IMR-90 (cell line): ENCODE measurements around the gene ZNF573. TPM values are rescaled to one million over a fixed set of nuclear protein-coding genes. Genes with fewer than 3 reads are reported as not detected.

Experiments
- ATAC-seq: fragments of 200-7000 bp; cut with Tn5 transposase; 2 replicates; pipeline ENCODE4 v1.9.1; 2020; ENCODE audit warnings: low read depth, mild to moderate bottlenecking, moderate library complexity
- Bru-seq: library from RNA; stranded (reverse); fragments of 400-500 nt; gene quantifications from one replicate; lab custom pipeline; 2021; lab: Mats Ljungman, UMichigan
- BruChase-seq, 2 experiments: library from RNA; stranded (reverse); fragments of 400-500 nt; gene quantifications; one replicate each; lab custom pipeline; 2021; lab: Mats Ljungman, UMichigan
- BruUV-seq: library from RNA; stranded (reverse); fragments of 400-500 nt; replicated peaks from 2 replicates; lab custom pipeline; 2021; lab: Mats Ljungman, UMichigan
- CTCF ChIA-PET: fragments of 300-600 bp; formaldehyde crosslinking; extraction: SDS; loops from one replicate; lab custom pipeline; 2021; ENCODE audit warnings: antibody characterized with exemption; lab: Yijun Ruan, JAX
- POLR2A ChIA-PET: fragments of 300-600 bp; sonication (Branson Sonifier 250); formaldehyde crosslinking; loops from one replicate; lab custom pipeline; 2022; ENCODE audit warnings: antibody characterized with exemption; ENCODE audit not compliant: unreplicated experiment; lab: Charles Lee
- DNase-seq: peaks from one replicate; pipeline ENCODE4 v3.0.0; 2013
- H2AFZ ChIP-seq: replicated peaks from 2 replicates; pipeline ENCODE3; 2013; ENCODE audit warnings: low read length, mild to moderate bottlenecking; ENCODE audit not compliant: poor library complexity
- H2AK5ac ChIP-seq: 2 replicates; pipeline ENCODE4 v1.6.1; 2013; ENCODE audit warnings: low read depth, low read length, inconsistent platforms
- H2AK9ac ChIP-seq: replicated peaks from 2 replicates; pipeline ENCODE3; 2013; ENCODE audit warnings: mild to moderate bottlenecking, low read depth, low read length, moderate library complexity; ENCODE audit not compliant: poor library complexity
- H2BK120ac ChIP-seq: 2 replicates; pipeline ENCODE4 v1.6.1; 2013; ENCODE audit warnings: low read depth, low read length, inconsistent platforms
- H2BK15ac ChIP-seq: 3 replicates; pipeline ENCODE4 v1.6.1; 2013; ENCODE audit warnings: low read depth, low read length, inconsistent platforms
- H2BK20ac ChIP-seq: 2 replicates; pipeline ENCODE4 v1.6.1; 2013; ENCODE audit warnings: low read depth, mild to moderate bottlenecking, inconsistent platforms, low read length, moderate library complexity
- H2BK5ac ChIP-seq: 2 replicates; pipeline ENCODE4 v1.6.1; 2013; ENCODE audit warnings: mild to moderate bottlenecking, low read depth, low read length, inconsistent platforms; ENCODE audit not compliant: poor library complexity, severe bottlenecking
- H3K14ac ChIP-seq: replicated peaks from 2 replicates; pipeline ENCODE4 v1.6.1; 2013; ENCODE audit warnings: low read depth, low read length, inconsistent platforms
- H3K18ac ChIP-seq: 2 replicates; pipeline ENCODE4 v1.6.1; 2013; ENCODE audit warnings: low read depth, low read length, control low read depth
- H3K23ac ChIP-seq: 2 replicates; pipeline ENCODE4 v1.6.1; 2013; ENCODE audit warnings: low read depth, low read length, inconsistent platforms
- H3K27ac ChIP-seq: 2 replicates; pipeline ENCODE4 v1.5.1; 2013; ENCODE audit warnings: mild to moderate bottlenecking, control low read depth, low read length; ENCODE audit not compliant: insufficient read depth
- H3K27me3 ChIP-seq: 2 replicates; pipeline ENCODE4 v1.6.1; 2013; ENCODE audit warnings: low read length; ENCODE audit not compliant: control insufficient read depth, insufficient read depth
- H3K36me3 ChIP-seq: 2 replicates; pipeline ENCODE4 v1.6.1; 2013; ENCODE audit warnings: low read length, mixed read lengths; ENCODE audit not compliant: control insufficient read depth, insufficient read depth
- H3K4ac ChIP-seq: 2 replicates; pipeline ENCODE4 v1.6.1; 2013; ENCODE audit warnings: low read depth, low read length, inconsistent platforms
- H3K4me1 ChIP-seq: 2 replicates; pipeline ENCODE4 v1.6.1; 2013; ENCODE audit warnings: low read length, mixed read lengths; ENCODE audit not compliant: control insufficient read depth, insufficient read depth
- H3K4me2 ChIP-seq: 2 replicates; pipeline ENCODE4 v1.6.1; 2013; ENCODE audit warnings: low read depth, mild to moderate bottlenecking, control low read depth, low read length, moderate library complexity
- H3K4me3 ChIP-seq: 2 replicates; pipeline ENCODE4 v1.5.1; 2013; ENCODE audit warnings: low read depth, mild to moderate bottlenecking, control low read depth, low read length, moderate library complexity; ENCODE audit not compliant: insufficient read depth
- H3K56ac ChIP-seq: 2 replicates; pipeline ENCODE4 v1.6.1; 2013; ENCODE audit warnings: low read length, inconsistent platforms; ENCODE audit not compliant: insufficient read depth; ENCODE audit errors: extremely low read depth
- H3K79me1 ChIP-seq, 2 experiments: 2 replicates each; pipeline ENCODE4 v1.6.1; 2013; ENCODE audit warnings: low read length in 2 of 2, inconsistent platforms in 1 of 2, low read depth in 1 of 2
- H3K9ac ChIP-seq: 2 replicates; pipeline ENCODE4 v1.6.1; 2013; ENCODE audit warnings: low read depth, low read length, control low read depth
- H3K9me1 ChIP-seq: 2 replicates; pipeline ENCODE4 v1.6.1; 2013; ENCODE audit warnings: low read length, inconsistent platforms; ENCODE audit not compliant: insufficient read depth
- H3K9me3 ChIP-seq: 2 replicates; pipeline ENCODE4 v1.6.1; 2013; ENCODE audit warnings: low read length; ENCODE audit not compliant: control insufficient read depth, insufficient read depth
- H4K20me1 ChIP-seq: 2 replicates; pipeline ENCODE4 v1.6.1; 2013; ENCODE audit warnings: low read length, inconsistent platforms; ENCODE audit not compliant: insufficient read depth
- H4K5ac ChIP-seq: 2 replicates; pipeline ENCODE4 v1.6.1; 2013; ENCODE audit warnings: mild to moderate bottlenecking, low read depth, low read length, control low read depth
- H4K8ac ChIP-seq, 2 experiments: 2 replicates each; pipeline ENCODE4 v1.6.1; 2013; ENCODE audit warnings: low read depth in 2 of 2, low read length in 2 of 2, control low read depth in 1 of 2, inconsistent platforms in 1 of 2
- H4K91ac ChIP-seq: 2 replicates; pipeline ENCODE4 v1.6.1; 2013; ENCODE audit warnings: low read depth, low read length, inconsistent platforms; ENCODE audit not compliant: insufficient read depth
- BHLHE40 ChIP-seq: fragments of 150-350 bp; IDR thresholded peaks from 2 replicates; pipeline ENCODE4 v1.6.1; 2016; ENCODE audit warnings: mild to moderate bottlenecking, low read depth, low read length
- CHD1 ChIP-seq: IDR thresholded peaks from 2 replicates; pipeline ENCODE4 v1.6.1; 2012; ENCODE audit warnings: low read depth, low read length, improper control_type of control experiment
- CTCF ChIP-seq: conservative IDR thresholded peaks from 2 replicates; pipeline ENCODE4 v1.5.1; 2012; ENCODE audit warnings: mild to moderate bottlenecking, low read depth, low read length, improper control_type of control experiment
- MAZ ChIP-seq: IDR thresholded peaks from 2 replicates; pipeline ENCODE4 v1.6.1; 2012; ENCODE audit warnings: low read depth, mild to moderate bottlenecking, low read length, improper control_type of control experiment, moderate library complexity, borderline replicate concordance
- MXI1 ChIP-seq: IDR thresholded peaks from 2 replicates; pipeline ENCODE4 v1.6.1; 2012; ENCODE audit warnings: low read depth, mild to moderate bottlenecking, low read length, moderate library complexity, borderline replicate concordance
- POLR2A ChIP-seq: IDR thresholded peaks from 2 replicates; pipeline ENCODE4 v1.6.1; 2012; ENCODE audit warnings: mild to moderate bottlenecking, low read depth, low read length
- RAD21 ChIP-seq: IDR thresholded peaks from 2 replicates; pipeline ENCODE4 v1.6.1; 2012; ENCODE audit warnings: low read length, improper control_type of control experiment
- RFX5 ChIP-seq: IDR thresholded peaks from 2 replicates; pipeline ENCODE4 v1.8.0; 2012; ENCODE audit warnings: low read depth, mild to moderate bottlenecking, low read length, moderate library complexity
- USF2 ChIP-seq: fragments of 150-350 bp; IDR thresholded peaks from 2 replicates; pipeline ENCODE4 v1.6.1; 2017; ENCODE audit warnings: mild to moderate bottlenecking, antibody characterized with exemption, low read length, low read depth
- WGBS, 2 experiments: methylation state at CpG; one replicate each; pipeline versions ENCODE4 v1.1.5 to v1.1.7; 2013; ENCODE audit warnings: missing lambda C conversion rate in 2 of 2; ENCODE audit not compliant: insufficient read length in 1 of 2; ENCODE audit errors: extremely low coverage in 2 of 2; 5-methylcytosine and 5-hydroxymethylcytosine counted together
- dilution Hi-C: fragments of 300-500 bp; cut with HindIII; formaldehyde crosslinking; loops from one replicate; pipeline ENCODE4 v1.14.3; 2018; ENCODE audit warnings: low sequenced_read_pairs; ENCODE audit not compliant: unreplicated experiment
- in situ Hi-C: fragments of 300-500 bp; cut with MboI; formaldehyde crosslinking; loops from 3 replicates; pipeline ENCODE4 v1.14.3; 2019; ENCODE audit warnings: low sequenced_read_pairs, inconsistent platforms, mixed read lengths
- intact Hi-C: fragments of 100-400 bp; cut with micrococcal nuclease; formaldehyde crosslinking; loops from 2 replicates; pipeline ENCODE4 v1.10.0; 2022
- long read RNA-seq: library from polyadenylated mRNA; unstranded; transcript quantifications from one replicate; pipeline ENCODE4 v2.0.0, GENCODE V29; 2021; ENCODE audit not compliant: unreplicated experiment
- polyA plus RNA-seq, 3 experiments: library from polyadenylated mRNA; depleted of rRNA; stranded (reverse); fragments of >200 nt; gene quantifications; 2 replicates each; pipeline ENCODE4 v1.2.3, GENCODE V29; 2012; ENCODE audit warnings: low replicate concordance in 1 of 3
- total RNA-seq: library from RNA; depleted of rRNA; stranded (reverse); fragments of >200 nt; gene quantifications from 2 replicates; pipeline ENCODE4 v1.2.3, GENCODE V29; 2012; rRNA removed

Gene ZNF573
- total RNA-seq (3.2 and 4.2 TPM in 2 replicates), polyA plus RNA-seq (2012; rRNA removed) (0.80 and 0.96 TPM in 2 replicates), Bru-seq, nascent RNA (percentile 47 among the genes with signal in this experiment), BruChase-seq, experiment 1, labeled RNA remaining after a 6-hour chase (percentile 58 among the genes with signal in this experiment), BruChase-seq, experiment 2, labeled RNA remaining after a 2-hour chase (percentile 52 among the genes with signal in this experiment)
- polyA plus RNA-seq (2012; cell fraction: cytosol; rRNA removed), result 0.03 and 0.34 TPM in 2 replicates
- polyA plus RNA-seq (2012; cell fraction: nucleus; rRNA removed; ENCODE audit: low replicate concordance), result 0.11 and 1.7 TPM in 2 replicates
- long read RNA-seq, partial matches to known transcripts, result 0 of 4 reads
- long read RNA-seq, other reads (novel, unspliced or antisense), result 2 of 4 reads

- in situ Hi-C loops (no loop called here), dilution Hi-C loops (no loop called here), intact Hi-C loops (loop anchor here (1.0 to 10.0 kb wide), 3 partner anchors 60 to 185 kb away; partner anchors contain the start of genes ZNF540, ZNF571 and ZNF607)
- peak within 1 kb of the TSS; percentile 59 for H2BK120ac ChIP-seq
- peak within 1 kb of the TSS; percentile 82 for H3K27ac ChIP-seq
- no peaks in the 10 kb centered on the region for H3K9me1 ChIP-seq
- peak within 1 kb of the TSS; percentile 86 for H3K4me2 ChIP-seq
- no peak within 1 kb of the TSS; the same call in 2 of the 3 replicates for H2BK15ac ChIP-seq
- H4K91ac ChIP-seq, result peak within 1 kb of the TSS; percentile 90
- ATAC-seq (peak; percentile 97), DNase-seq (peak; percentile 87)
- peak within 1 kb of the TSS; percentile 80 for H4K5ac ChIP-seq
- 5% methylated on average over 8 of the region's 47 CpGs; no CpG with 5 or more reads in 1 of the 2 experiments for WGBS, 2 experiments
- H3K79me1 ChIP-seq, result peaks cover 8% of the 10 kb centered on the region in 2 experiments
- H3K36me3 ChIP-seq, result no peaks in the 10 kb centered on the region
- H3K14ac ChIP-seq, result peak within 1 kb of the TSS; percentile 98
- peak within 1 kb of the TSS; percentile 91 for H3K23ac ChIP-seq
- no peaks in the 10 kb centered on the region for H3K27me3 ChIP-seq
- no TSS peak for BruUV-seq
- H3K9ac ChIP-seq, result peak within 1 kb of the TSS; percentile 87
- CTCF ChIA-PET, result no interaction called here
- H3K4ac ChIP-seq, result peak within 1 kb of the TSS; percentile 89
- H2AK9ac ChIP-seq, result peak within 1 kb of the TSS; percentile 75
- peak within 1 kb of the TSS; percentile 98 for H2AFZ ChIP-seq
- H3K56ac ChIP-seq, result peak within 1 kb of the TSS; percentile 96
- peak within 1 kb of the TSS; percentile 85 for H3K18ac ChIP-seq
- peak within 1 kb of the TSS; percentile 35; the same call in 1 of the 2 replicates for H2BK20ac ChIP-seq
- TF ChIP-seq POLR2A (peak; percentile 69), MAZ (0 out of 2 replicates have a peak, but pooled peaks have one; percentile 33), RFX5 (no peak), MXI1 (peak; percentile 29; the same call in 1 of the 2 replicates), CTCF (0 out of 2 replicates have a peak, but pooled peaks have one; percentile 9), USF2 (peak; percentile 3; the same call in 1 of the 2 replicates), RAD21 (no peak), CHD1 (no peak), BHLHE40 (peak; percentile 86)
- H2BK5ac ChIP-seq, result peak within 1 kb of the TSS; percentile 86
- POLR2A ChIA-PET, result interaction anchor here (0.6 to 0.9 kb wide), 3 partner anchors 35 to 282 kb away, joined by 3 read pairs; no protein-coding TSS in a partner anchor
- H4K8ac ChIP-seq, result peak within 1 kb of the TSS; percentile 91 to 95
- peak within 1 kb of the TSS; percentile 61 for H2AK5ac ChIP-seq
- H3K4me3 ChIP-seq, result peak within 1 kb of the TSS; percentile 76
- no peaks in the 10 kb centered on the region for H4K20me1 ChIP-seq
- no peaks in the 10 kb centered on the region; the same call in 1 of the 2 replicates for H3K9me3 ChIP-seq
- 0 out of 2 replicates have a peak, but pooled peaks cover 2% of the 10 kb centered on the region for H3K4me1 ChIP-seq
These were observed at the start of gene ZNF573 for GRCh38 chr19:37779127-37780005. TSS of gene ZNF573 (minus strand) at chr19:37779586. CDS start at chr19:37773729, 5,857 bp downstream.
